Measurements from ENCODE around the gene SLC16A7. TPM values are rescaled to one million over a fixed set of nuclear protein-coding genes. Genes with fewer than 3 reads are reported as not detected.

Gene SLC16A7
- total RNA-seq, 4 donors from 2014 or later, result 34.7 to 59.4 (median 53.8) TPM

- 81% methylated on average over 1 of the region's 1 CpG for WGBS
- Histone ChIP-seq H3K27me3 (no peaks in the 10 kb centered on the region), H3K4me1 (no peaks in the 10 kb centered on the region), H3K27ac (no peak overlapping the region), H3K4me3 (no peak overlapping the region), H3K9me3 (no peaks in the 10 kb centered on the region), H3K36me3 (no peaks in the 10 kb centered on the region)
- DNase-seq (ENCODE audit: low spot score in 2 of 2), result no peak
- TF ChIP-seq, protein P1, sequence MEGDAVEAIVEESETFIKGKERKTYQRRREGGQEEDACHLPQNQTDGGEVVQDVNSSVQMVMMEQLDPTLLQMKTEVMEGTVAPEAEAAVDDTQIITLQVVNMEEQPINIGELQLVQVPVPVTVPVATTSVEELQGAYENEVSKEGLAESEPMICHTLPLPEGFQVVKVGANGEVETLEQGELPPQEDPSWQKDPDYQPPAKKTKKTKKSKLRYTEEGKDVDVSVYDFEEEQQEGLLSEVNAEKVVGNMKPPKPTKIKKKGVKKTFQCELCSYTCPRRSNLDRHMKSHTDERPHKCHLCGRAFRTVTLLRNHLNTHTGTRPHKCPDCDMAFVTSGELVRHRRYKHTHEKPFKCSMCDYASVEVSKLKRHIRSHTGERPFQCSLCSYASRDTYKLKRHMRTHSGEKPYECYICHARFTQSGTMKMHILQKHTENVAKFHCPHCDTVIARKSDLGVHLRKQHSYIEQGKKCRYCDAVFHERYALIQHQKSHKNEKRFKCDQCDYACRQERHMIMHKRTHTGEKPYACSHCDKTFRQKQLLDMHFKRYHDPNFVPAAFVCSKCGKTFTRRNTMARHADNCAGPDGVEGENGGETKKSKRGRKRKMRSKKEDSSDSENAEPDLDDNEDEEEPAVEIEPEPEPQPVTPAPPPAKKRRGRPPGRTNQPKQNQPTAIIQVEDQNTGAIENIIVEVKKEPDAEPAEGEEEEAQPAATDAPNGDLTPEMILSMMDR (IDR thresholded peaks at IDR 0.05), result no peak
- TF ChIP-seq POLR2A (IDR thresholded peaks at IDR 0.05) (no peak), POLR2AphosphoS5 (IDR thresholded peaks at IDR 0.05) (no peak), EP300 (IDR thresholded peaks at IDR 0.05) (no peak)
Observed at GRCh38 chr12:59587710-59588109, 8.1 kb upstream of the SLC16A7 start.

GRCh38 chr12:59593761-59594160 lies 2.1 kb upstream of the SLC16A7 start:
- peaks cover 26% of the 10 kb centered on the region for H3K4me1 ChIP-seq
- TF ChIP-seq, protein P1 (IDR thresholded peaks at IDR 0.05), result no peak
- no peaks in the 10 kb centered on the region for H3K36me3 ChIP-seq
- H3K27me3 ChIP-seq, result no peaks in the 10 kb centered on the region
- H3K9me3 ChIP-seq, result no peaks in the 10 kb centered on the region
- WGBS, result 97% methylated on average over 1 of the region's 1 CpG
- no peak for DNase-seq (ENCODE audit: low spot score in 2 of 2)
- no peak overlapping the region for H3K4me3 ChIP-seq
- no peak overlapping the region for H3K27ac ChIP-seq

DNA sequence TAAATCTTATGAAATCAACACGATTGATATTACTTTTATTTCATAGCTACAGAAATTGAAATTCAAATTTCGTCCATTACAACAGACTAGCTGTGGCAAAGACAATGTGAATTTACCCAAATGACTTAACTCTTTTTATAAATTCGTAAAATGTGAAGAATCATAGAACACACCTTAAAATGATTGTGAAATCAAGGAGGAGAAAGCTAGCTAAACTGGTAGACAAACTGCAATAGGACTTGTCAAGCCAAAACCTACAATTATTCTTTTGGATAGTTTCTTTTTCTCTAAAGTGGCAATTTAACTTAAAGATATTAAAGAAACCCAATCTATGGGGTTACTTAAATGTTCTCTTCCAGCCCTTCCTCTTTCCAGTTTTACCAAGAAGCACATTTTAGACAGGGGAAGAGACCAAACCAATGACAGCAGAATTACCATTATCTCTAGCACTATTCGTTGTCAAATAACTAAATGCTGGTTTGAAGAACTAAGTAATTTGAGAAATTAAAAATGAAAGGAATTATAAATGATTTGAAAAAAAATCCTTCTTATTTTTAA lies 807 bp upstream of the SLC16A7 start:
- Histone ChIP-seq H3K9me3 (no peaks in the 10 kb centered on the region), H3K36me3 (no peaks in the 10 kb centered on the region), H3K4me1 (peaks cover 26% of the 10 kb centered on the region), H3K27ac (peak overlapping the region; percentile 98), H3K27me3 (no peaks in the 10 kb centered on the region), H3K4me3 (peak overlapping the region; percentile 65)
- WGBS, result 52% methylated on average over 4 of the region's 4 CpGs
- no peak for DNase-seq (ENCODE audit: low spot score in 2 of 2)
- TF ChIP-seq POLR2AphosphoS5 (IDR thresholded peaks at IDR 0.05) (no peak), EP300 (IDR thresholded peaks at IDR 0.05) (no peak), POLR2A (IDR thresholded peaks at IDR 0.05) (no peak)
- TF ChIP-seq, protein P1 (IDR thresholded peaks at IDR 0.05), result no peak

DNA sequence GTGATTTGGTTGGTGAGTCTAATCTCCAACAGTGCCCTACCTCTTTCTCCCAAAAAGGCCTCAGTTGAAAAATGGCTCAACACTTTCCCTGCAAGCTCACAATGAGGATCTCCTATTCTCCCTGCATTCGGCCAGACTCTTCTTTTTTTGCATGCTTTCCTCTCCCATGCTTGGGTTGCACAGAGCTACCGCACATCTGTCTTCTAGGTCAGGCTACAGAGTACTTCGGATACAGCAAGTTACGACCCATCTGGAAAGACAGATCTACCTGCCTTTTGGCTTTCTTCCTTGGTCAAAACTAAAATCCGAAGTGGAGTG lies 305 bp upstream of the SLC16A7 start:
- no peaks in the 10 kb centered on the region for H3K9me3 ChIP-seq
- no peaks in the 10 kb centered on the region for H3K27me3 ChIP-seq
- H3K36me3 ChIP-seq, result no peaks in the 10 kb centered on the region
- peak overlapping the region; percentile 65 for H3K4me3 ChIP-seq
- H3K27ac ChIP-seq, result peak overlapping the region; percentile 98
- DNase-seq (ENCODE audit: low spot score in 2 of 2), result no peak
- TF ChIP-seq EP300 (IDR thresholded peaks at IDR 0.05) (no peak), POLR2A (IDR thresholded peaks at IDR 0.05) (no peak), POLR2AphosphoS5 (IDR thresholded peaks at IDR 0.05) (no peak)
- TF ChIP-seq, protein P1 (IDR thresholded peaks at IDR 0.05), result no peak
- 0% methylated on average over 5 of the region's 5 CpGs for WGBS
- H3K4me1 ChIP-seq, result peaks cover 29% of the 10 kb centered on the region

GRCh38 chr12:59597385-59597781 lies 1.6 kb downstream of the SLC16A7 start:
- Histone ChIP-seq H3K4me1 (peaks cover 29% of the 10 kb centered on the region), H3K27me3 (no peaks in the 10 kb centered on the region), H3K9me3 (no peaks in the 10 kb centered on the region), H3K4me3 (peak overlapping the region; percentile 65), H3K36me3 (no peaks in the 10 kb centered on the region), H3K27ac (peak overlapping the region; percentile 98)
- WGBS, result 10% methylated on average over 2 of the region's 2 CpGs
- TF ChIP-seq EP300 (IDR thresholded peaks at IDR 0.05) (peak; percentile 44), POLR2A (IDR thresholded peaks at IDR 0.05) (peak in 1 of 2 donors; percentile 20), POLR2AphosphoS5 (IDR thresholded peaks at IDR 0.05) (peak in 2 of 3 donors; percentile 73 to 91)
- TF ChIP-seq, protein P1 (IDR thresholded peaks at IDR 0.05), result no peak
- DNase-seq (ENCODE audit: low spot score in 2 of 2), result peak in 1 of 2 donors; percentile 74
